ENCODE measurements around the gene OR51V1. TPM values are rescaled to one million over a fixed set of nuclear protein-coding genes. Genes with fewer than 3 reads are reported as not detected.
A peak's percentile ranks its signal among the peaks of the same experiment; 100 is the strongest.
"Not testable (repeated sequence)": the region's sequence is repeated elsewhere in the genome, so short reads cannot be mapped to it uniquely, and the experiment has no call there.

The OR51V1 gene
- not detected for total RNA-seq

- CTCF ChIA-PET: no interaction called here
- POLR2A ChIA-PET: no interaction called here
- DNase-seq: no peak
- Mint-ChIP-seq H3K27me3 (peaks cover 8% of the 10 kb centered on the region), H3K9me3 (ENCODE audit: low read depth) (no peaks in the 10 kb centered on the region), H3K36me3 (ENCODE audit: low read depth) (no peaks in the 10 kb centered on the region), H3K4me3 (no peak within 1 kb of the TSS), H3K4me1 (no peaks in the 10 kb centered on the region), H3K27ac (no peak within 1 kb of the TSS)
- ATAC-seq: no peak
- intact Hi-C loops (cut with DNase I, micrococcal nuclease): loop anchor here in 1 of 2 experiments (10.0 kb wide), 1 partner anchor 184 kb away; the partner anchor contains the start of gene OR51M1
These were observed at the start of gene OR51V1 for GRCh38 chr11:5200582-5200981. Gene OR51V1, minus strand, starts transcription at chr11:5200682. Its CDS starts 0 bp downstream, at chr11:5200682.

- H3K36me3 Mint-ChIP-seq (ENCODE audit: low read depth); H3K27ac Mint-ChIP-seq; POLR2A ChIA-PET; H3K4me1 Mint-ChIP-seq; H3K27me3 Mint-ChIP-seq; H3K9me3 Mint-ChIP-seq (ENCODE audit: low read depth); intact Hi-C loops (cut with DNase I, micrococcal nuclease); H3K4me3 Mint-ChIP-seq; ATAC-seq; DNase-seq: not testable (repeated sequence)
- CTCF ChIA-PET: interaction anchor here (1.4 kb wide), 1 partner anchor 10 kb away, joined by 3 read pairs; no protein-coding TSS in a partner anchor
These were observed 49.4 kb upstream of the OR51V1 start, which contains the start of gene HBG1 for GRCh38 chr11:5249807-5250396. Gene HBG1, minus strand, starts transcription at chr11:5249857. Its CDS starts 53 bp downstream, at chr11:5249804.

GRCh38 chr11:5248498-5248897, 48.0 kb upstream of the OR51V1 start:
- H3K4me3 Mint-ChIP-seq; H3K4me1 Mint-ChIP-seq; H3K36me3 Mint-ChIP-seq (ENCODE audit: low read depth); H3K27ac Mint-ChIP-seq; DNase-seq; intact Hi-C loops (cut with DNase I, micrococcal nuclease); ATAC-seq; POLR2A ChIA-PET; H3K9me3 Mint-ChIP-seq (ENCODE audit: low read depth); CTCF ChIA-PET; H3K27me3 Mint-ChIP-seq: not testable (repeated sequence)

GRCh38 chr11:5247472-5248192, 47.1 kb upstream of the OR51V1 start:
- POLR2A ChIA-PET: no interaction called here
- no peak for ATAC-seq
- H3K4me3 Mint-ChIP-seq: no peak overlapping the region
- no peaks in the 10 kb centered on the region for H3K36me3 Mint-ChIP-seq (ENCODE audit: low read depth)
- intact Hi-C loops (cut with DNase I, micrococcal nuclease): no loop called here
- H3K27ac Mint-ChIP-seq: no peak overlapping the region
- no peaks in the 10 kb centered on the region for H3K9me3 Mint-ChIP-seq (ENCODE audit: low read depth)
- H3K4me1 Mint-ChIP-seq: no peaks in the 10 kb centered on the region
- peaks cover 6% of the 10 kb centered on the region for H3K27me3 Mint-ChIP-seq
- DNase-seq: no peak
- CTCF ChIA-PET: no interaction called here

- ATAC-seq (no peak), DNase-seq (no peak)
- POLR2A ChIA-PET: no interaction called here
- CTCF ChIA-PET: no interaction called here
- Mint-ChIP-seq H3K4me3 (no peak overlapping the region), H3K27ac (no peak overlapping the region), H3K27me3 (peaks cover 6% of the 10 kb centered on the region), H3K36me3 (ENCODE audit: low read depth) (no peaks in the 10 kb centered on the region), H3K4me1 (no peaks in the 10 kb centered on the region), H3K9me3 (ENCODE audit: low read depth) (no peaks in the 10 kb centered on the region)
- intact Hi-C loops (cut with DNase I, micrococcal nuclease): no loop called here
These were observed 46.4 kb upstream of the OR51V1 start for GRCh38 chr11:5246772-5247471.

- no peaks in the 10 kb centered on the region for H3K4me1 Mint-ChIP-seq
- H3K9me3 Mint-ChIP-seq (ENCODE audit: low read depth): no peaks in the 10 kb centered on the region
- ATAC-seq (no peak), DNase-seq (no peak)
- ChIA-PET POLR2A (no interaction called here), CTCF (no interaction called here)
- H3K27me3 Mint-ChIP-seq: peaks cover 6% of the 10 kb centered on the region
- intact Hi-C loops (cut with DNase I, micrococcal nuclease): no loop called here
- H3K4me3 Mint-ChIP-seq: no peak overlapping the region
- H3K27ac Mint-ChIP-seq: no peak overlapping the region
- no peaks in the 10 kb centered on the region for H3K36me3 Mint-ChIP-seq (ENCODE audit: low read depth)
These were observed 44.7 kb upstream of the OR51V1 start for GRCh38 chr11:5245155-5245554.

- Mint-ChIP-seq H3K4me1 (no peaks in the 10 kb centered on the region), H3K27me3 (peaks cover 4% of the 10 kb centered on the region), H3K36me3 (ENCODE audit: low read depth) (no peaks in the 10 kb centered on the region), H3K27ac (no peak overlapping the region), H3K9me3 (ENCODE audit: low read depth) (no peaks in the 10 kb centered on the region), H3K4me3 (no peak overlapping the region)
- no peak for DNase-seq
- POLR2A ChIA-PET: no interaction called here
- ATAC-seq: no peak
- intact Hi-C loops (cut with DNase I, micrococcal nuclease): no loop called here
- CTCF ChIA-PET: no interaction called here
These were observed 43.3 kb upstream of the OR51V1 start for GRCh38 chr11:5243816-5244180.

GRCh38 chr11:5242933-5243815, 42.7 kb upstream of the OR51V1 start:
- intact Hi-C loops (cut with DNase I, micrococcal nuclease): no loop called here
- DNase-seq (peak; percentile 9), ATAC-seq (no peak)
- Mint-ChIP-seq H3K4me3 (no peak overlapping the region), H3K9me3 (ENCODE audit: low read depth) (no peaks in the 10 kb centered on the region), H3K36me3 (ENCODE audit: low read depth) (no peaks in the 10 kb centered on the region), H3K27ac (no peak overlapping the region), H3K27me3 (peaks cover 8% of the 10 kb centered on the region), H3K4me1 (no peaks in the 10 kb centered on the region)
- ChIA-PET CTCF (no interaction called here), POLR2A (no interaction called here)

GRCh38 chr11:5242208-5242607, 41.7 kb upstream of the OR51V1 start:
- intact Hi-C loops (cut with DNase I, micrococcal nuclease): no loop called here
- Mint-ChIP-seq H3K4me3 (no peak overlapping the region), H3K36me3 (ENCODE audit: low read depth) (no peaks in the 10 kb centered on the region), H3K4me1 (no peaks in the 10 kb centered on the region), H3K9me3 (ENCODE audit: low read depth) (no peaks in the 10 kb centered on the region), H3K27ac (no peak overlapping the region), H3K27me3 (peaks cover 8% of the 10 kb centered on the region)
- ChIA-PET CTCF (no interaction called here), POLR2A (no interaction called here)
- DNase-seq (no peak), ATAC-seq (no peak)

- intact Hi-C loops (cut with DNase I, micrococcal nuclease): no loop called here
- H3K36me3 Mint-ChIP-seq (ENCODE audit: low read depth): no peaks in the 10 kb centered on the region
These were observed 41.0 kb upstream of the OR51V1 start for GRCh38 chr11:5241458-5241857.

GRCh38 chr11:5240458-5240857, 40.0 kb upstream of the OR51V1 start:
- CTCF ChIA-PET: no interaction called here
- ATAC-seq: no peak
- POLR2A ChIA-PET: no interaction called here
- no peak overlapping the region for H3K4me3 Mint-ChIP-seq
- H3K36me3 Mint-ChIP-seq (ENCODE audit: low read depth): no peaks in the 10 kb centered on the region
- no peaks in the 10 kb centered on the region for H3K4me1 Mint-ChIP-seq
- no peak overlapping the region for H3K27ac Mint-ChIP-seq
- H3K9me3 Mint-ChIP-seq (ENCODE audit: low read depth): no peaks in the 10 kb centered on the region
- intact Hi-C loops (cut with DNase I, micrococcal nuclease): no loop called here
- H3K27me3 Mint-ChIP-seq: peaks cover 8% of the 10 kb centered on the region
- no peak for DNase-seq

More at GRCh38 chr11:5241458-5241857, 41.0 kb upstream of the OR51V1 start:
- H3K27me3 Mint-ChIP-seq: peaks cover 8% of the 10 kb centered on the region
- H3K4me3 Mint-ChIP-seq: no peak overlapping the region
- POLR2A ChIA-PET: no interaction called here
- no peak for DNase-seq
- H3K4me1 Mint-ChIP-seq: no peaks in the 10 kb centered on the region
- ATAC-seq: no peak
- H3K27ac Mint-ChIP-seq: no peak overlapping the region
- CTCF ChIA-PET: no interaction called here
- H3K9me3 Mint-ChIP-seq (ENCODE audit: low read depth): no peaks in the 10 kb centered on the region

Data from activated CD4-positive, alpha-beta T cell treated with anti-CD3 and anti-CD28 coated beads for 36 hours (primary cell).